Measurements from ENCODE around the gene TMOD1.
"Not testable (repeated sequence)": the region's sequence is repeated elsewhere in the genome, so short reads cannot be mapped to it uniquely, and the experiment has no call there.

TMOD1 gene

DNA sequence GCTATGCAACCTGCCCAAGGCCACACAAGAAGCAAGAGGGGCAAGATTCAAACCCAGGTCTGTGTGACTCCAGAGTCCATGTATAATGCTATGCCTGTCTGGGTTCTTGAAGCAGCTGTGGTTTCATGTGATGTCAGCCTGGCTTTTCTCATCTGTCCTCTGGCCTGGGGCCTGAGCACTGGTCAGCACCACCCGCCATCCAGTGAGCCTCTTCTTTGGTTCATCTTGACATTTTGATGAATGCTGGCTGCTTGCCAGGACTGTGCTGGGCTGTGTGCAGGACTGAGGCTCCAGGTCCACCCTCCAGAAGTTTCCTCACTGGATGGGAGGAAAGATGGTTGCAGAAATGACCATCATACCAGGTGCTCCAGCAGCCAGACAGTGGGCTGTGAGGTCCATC is 70.2 kb downstream of the TMOD1 start:
- DNase-seq = no peak

DNA sequence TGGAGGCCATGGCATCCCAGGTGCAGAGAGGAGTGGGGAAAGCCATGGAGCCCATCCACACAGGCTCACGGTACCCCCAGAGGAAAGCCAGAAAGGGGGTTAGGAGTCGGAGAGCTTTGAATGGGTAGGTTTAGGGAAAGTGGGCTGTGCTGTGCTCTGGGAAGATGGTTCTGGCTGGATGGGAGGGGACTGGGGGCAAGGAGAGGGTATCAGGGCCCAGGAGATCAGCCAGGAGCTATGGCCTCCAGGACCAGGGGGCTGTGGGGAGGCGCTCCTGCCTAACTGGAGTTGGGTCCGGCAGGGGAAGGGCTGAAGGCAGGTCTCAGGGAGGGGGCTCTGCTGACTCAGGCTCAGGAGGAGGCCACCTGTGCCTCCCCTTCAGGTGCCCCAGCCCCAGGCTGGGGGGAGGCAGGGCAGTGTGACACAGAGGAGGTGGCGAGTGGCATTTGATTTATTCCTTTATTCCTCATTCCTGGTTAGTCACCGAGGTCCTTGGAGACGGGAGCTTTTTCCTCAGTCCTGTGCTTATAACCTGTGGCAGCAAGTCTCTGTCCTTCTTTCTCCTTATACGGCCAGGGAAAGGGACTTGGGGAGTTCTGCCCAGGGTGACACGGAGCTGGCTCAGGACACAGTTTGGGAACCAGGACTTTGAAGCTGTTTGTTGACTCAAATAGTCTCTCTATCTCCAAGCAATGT is 70.9 kb downstream of the TMOD1 start:
- no peak for DNase-seq

DNA sequence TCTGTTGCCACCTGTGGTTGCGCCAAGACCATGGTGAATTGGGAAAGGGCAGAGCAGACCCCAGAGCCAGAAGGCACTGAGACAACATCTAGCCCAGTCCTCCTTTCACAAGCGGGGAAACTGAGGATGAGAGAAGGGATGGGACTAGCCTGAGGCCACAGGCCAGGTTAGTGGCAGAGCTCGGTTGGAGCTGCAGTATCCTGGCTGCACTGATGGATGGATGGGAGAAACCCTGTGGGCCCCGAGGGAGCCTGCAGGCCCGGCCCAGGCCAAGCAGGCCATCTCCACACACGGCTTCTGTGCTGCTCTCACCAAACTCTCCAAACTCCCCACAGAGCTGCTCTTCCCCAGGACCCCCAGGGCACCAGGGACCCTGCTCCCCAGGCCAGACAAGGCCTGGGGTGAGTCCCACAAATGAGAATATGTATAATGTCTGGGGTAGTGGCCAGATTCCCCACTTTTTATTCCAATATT is 71.5 kb downstream of the TMOD1 start:
- no peak for DNase-seq

DNA sequence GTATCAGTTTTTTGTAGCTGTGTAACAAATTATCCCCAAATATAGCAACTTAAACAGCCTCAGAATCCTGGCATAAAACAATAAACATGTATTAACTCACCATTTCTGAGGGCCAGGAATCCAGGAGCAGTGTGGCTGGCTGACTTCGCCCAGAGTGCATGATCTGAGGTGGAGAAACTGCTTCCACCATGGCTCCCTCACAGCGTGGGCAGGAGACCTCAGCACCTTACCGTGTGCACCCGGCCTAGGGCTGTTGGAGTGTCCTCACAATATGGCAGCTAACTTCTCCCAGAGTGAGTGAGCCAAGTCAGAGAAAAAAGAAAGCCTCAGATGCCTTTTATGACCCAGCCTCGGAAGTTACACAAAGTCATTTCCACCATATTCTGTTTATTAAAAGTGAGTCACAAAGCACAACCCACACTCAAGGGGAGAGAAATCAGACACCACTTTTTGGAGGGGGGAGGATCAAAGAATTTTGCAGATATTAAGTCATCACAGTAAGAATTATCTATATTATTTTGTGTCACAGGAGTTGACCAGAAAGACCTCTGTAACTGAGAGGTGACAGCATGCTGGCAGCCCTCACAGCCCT is 72.1 kb downstream of the TMOD1 start:
- DNase-seq = no peak

DNA sequence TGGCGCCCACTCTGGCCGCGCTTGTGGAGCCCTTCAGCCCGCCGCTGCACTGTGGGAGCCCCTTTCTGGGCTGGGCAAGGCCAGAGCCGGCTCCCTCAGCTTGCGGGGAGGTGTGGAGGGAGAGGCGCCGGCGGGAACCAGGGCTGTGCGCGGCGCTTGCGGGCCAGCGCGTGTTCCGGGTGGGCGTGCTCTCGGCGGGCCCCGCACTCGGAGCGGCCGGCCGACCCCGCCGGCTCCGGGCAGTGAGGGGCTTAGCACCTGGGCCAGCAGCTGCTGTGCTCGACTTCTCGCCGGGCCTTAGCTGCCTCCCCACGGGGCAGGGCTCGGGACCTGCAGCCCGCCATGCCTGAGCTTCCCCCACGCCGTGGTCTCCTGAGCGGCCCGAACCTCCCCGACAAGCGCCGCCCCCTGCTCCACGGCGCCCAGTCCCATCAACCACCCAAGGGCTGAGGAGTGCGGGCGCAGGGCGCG is 72.7 kb downstream of the TMOD1 start:
- not testable (repeated sequence) for DNase-seq

DNA sequence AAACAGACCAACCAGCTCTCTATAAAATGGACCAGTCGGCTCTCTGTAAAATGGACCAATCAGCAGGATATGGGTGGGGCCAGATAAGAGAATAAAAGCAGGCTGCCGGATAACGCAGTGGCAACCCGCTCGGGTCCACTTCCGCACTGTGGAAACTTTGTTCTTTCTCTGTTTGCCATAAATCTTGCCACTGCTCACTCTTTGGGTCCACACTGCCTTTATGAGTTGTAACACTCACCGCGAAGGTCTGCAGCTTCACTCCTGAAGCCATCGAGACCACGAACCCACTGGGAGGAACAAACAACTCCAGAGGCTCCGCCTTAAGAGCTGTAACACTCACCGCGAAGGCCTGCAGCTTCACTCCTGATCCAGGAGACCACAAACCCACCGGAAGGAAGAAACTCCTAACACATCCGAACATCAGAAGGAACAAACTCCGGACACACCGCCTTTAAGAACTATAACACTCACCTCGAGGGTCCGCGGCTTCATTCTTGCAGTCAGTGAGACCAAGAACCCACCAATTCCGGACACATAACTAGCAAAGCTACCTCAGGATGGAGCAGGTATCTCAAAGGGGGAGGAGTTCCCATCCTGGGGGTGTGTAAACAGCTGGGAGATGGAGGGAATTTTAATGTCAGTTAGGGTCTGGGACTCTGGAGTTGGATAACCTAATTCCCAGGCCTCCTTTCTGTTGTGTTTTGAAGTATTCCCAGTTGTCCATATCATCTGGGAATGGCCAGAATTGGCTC is 73.6 kb downstream of the TMOD1 start:
- DNase-seq = peak; percentile 24

DNA sequence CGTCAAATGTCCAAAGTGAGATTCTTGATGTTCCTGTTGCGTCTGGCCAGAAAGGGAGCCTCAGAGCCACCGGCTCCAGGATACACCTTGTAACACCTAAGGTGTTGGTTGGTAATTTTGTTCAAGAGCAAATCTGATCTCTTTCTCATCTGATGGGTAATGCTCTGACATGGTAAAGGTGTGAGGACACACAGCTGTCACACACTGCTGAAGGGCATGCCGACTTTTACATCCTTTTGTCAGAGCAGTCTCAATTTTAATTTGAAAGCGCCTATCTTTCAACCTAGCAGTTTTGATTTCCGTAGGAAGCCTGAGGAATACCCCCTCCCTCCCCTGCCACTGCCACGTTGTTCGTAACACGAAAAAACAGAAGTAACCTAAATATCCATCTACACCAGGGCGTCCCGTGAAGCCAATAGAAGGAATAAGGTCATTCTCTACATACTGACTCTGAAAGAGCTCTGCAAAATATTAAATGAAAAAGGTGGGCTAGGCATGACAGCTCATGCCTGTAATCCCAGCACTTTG is 74.3 kb downstream of the TMOD1 start:
- no peak for DNase-seq

DNA sequence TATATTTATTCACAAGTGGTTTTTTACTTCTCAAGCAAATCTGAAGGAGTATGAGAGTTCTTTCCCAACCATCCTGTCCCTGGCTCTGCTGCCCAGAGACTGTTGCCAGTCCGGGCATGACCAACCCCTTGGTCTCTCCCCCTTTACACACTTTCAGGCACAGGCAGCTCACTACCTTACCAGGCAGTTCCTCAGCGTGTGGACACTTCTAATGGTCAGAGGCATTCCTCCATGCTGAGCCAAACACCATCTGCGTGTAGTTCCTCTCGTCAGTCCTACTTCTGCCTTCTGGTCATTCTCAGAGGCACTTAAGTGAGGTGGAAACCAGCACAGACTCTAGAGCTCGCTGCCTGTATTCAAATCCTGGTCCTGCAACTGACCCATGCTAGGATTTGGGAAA is 75.6 kb downstream of the TMOD1 start:
- DNase-seq = no peak

DNA sequence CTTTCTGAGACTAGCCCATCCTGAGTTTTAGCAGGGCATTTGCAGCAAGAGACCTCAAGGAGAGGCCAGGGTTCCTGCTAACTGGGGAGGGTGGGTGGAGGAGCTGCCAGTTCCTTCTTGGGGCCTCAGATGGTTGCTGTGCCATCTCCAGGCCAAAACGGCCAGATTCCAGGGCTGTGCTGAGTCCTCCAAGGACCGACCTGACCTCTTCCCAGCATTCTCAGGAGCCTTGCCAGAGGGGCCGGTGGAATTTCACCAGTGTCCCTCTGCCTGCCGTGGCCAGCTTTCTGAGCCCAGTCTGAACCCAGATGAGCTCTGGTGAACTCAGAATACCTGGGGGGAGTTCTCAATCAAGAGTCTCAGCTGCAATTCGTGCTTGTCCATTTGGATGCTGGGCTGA is 77.4 kb downstream of the TMOD1 start:
- no peak for DNase-seq

DNA sequence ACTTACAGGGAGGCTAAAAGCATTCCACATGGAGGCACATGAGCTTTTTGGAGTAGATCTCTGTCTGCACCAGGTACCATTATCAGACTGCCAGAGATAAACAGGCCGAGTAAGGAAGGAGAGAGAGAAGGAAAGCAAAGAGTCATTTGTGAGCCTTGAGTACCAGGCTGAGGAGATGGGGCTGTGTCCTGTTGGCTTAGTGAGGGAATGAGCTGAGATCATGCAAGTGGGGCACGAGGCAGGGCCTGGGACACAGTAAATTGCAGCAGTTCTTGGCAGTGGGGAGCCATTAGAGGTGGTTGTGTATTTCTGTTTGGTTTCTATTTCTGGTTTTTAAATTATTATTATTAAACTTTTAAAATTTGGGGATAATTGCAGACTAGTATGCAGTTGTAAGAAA is 78.4 kb downstream of the TMOD1 start:
- DNase-seq = no peak

DNA sequence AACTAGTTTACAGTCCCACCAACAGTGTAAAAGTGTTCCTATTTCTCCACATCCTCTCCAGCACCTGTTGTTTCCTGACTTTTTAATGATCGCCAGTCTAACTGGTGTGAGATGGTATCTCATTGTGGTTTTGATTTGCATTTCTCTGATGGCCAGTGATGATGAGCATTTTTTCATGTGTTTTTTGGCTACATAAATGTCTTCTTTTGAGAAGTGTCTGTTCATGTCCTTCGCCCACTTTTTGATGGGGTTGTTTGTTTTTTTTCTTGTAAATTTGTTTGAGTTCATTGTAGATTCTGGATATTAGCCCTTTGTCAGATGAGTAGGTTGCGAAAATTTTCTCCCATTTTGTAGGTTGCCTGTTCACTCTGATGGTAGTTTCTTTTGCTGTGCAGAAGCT is 80.1 kb downstream of the TMOD1 start:
- not testable (repeated sequence) for DNase-seq

DNA sequence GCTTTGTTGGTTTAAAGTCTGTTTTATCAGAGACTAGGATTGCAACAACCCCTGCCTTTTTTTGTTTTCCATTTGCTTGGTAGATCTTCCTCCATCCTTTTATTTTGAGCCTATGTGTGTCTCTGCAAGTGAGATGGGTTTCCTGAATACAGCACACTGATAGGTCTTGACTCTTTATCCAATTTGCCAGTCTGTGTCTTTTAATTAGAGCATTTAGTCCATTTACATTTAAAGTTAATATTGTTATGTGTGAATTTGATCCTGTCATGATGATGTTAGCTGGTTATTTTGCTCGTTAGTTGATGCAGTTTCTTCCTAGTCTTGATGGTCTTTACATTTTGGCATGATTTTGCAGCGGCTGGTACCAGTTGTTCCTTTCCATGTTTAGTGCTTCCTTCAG is 83.3 kb downstream of the TMOD1 start:
- not testable (repeated sequence) for DNase-seq

DNA sequence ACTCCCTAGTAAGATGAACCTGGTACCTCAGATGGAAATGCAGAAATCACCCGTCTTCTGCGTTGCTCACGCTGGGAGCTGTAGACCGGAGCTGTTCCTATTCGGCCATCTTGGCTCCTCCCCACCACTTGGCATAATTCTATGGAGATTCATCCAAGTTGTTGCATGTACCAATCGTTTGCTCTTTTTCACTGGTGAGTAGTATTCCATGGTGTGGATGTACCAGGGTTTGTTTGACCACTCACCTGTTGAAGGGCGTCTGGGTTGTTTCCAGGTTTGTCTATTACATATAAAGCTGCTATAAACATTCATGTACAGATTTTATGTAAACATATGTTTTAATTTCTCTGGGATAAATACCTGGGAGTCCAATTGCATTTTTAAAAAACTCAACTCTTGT is 85.4 kb downstream of the TMOD1 start:
- not testable (repeated sequence) for DNase-seq

DNA sequence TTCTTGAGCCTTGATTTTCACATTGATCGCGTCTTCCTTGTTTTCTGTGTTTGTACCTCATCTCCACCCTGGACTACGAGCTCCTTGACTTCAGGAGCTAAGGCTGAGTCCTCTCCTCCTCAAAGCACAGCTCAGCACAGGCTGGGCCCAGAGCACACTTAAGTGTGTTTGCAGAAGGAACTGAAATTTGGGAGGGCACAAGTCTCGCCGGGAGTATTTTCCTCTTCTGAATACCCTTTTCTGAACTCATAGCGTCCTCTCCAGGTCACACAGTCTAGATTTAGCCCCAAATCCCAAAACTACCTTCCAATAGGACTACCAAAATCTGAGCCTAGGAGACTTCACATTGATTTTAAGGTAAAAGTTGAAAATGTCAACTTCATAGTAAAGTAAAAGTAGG is 90.1 kb downstream of the TMOD1 start:
- DNase-seq = no peak

DNA sequence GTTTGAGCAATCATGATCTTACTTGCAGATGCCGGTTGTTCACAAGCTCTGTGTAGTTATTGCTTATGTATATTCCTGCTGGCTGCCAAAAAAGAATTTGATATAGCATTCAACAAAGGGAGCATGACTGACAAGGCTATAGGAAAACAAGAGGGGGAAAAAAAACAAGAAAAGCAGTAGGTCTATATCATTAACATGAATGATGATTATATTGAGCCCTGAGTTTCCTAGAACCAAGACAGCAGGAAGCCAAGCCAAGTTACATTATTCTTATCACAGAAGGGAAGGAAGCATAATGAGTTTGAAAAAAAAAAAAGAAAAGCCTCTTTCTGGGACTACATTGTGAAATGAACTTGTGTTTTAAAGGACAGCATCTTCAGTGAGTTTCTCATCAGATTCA is 90.7 kb downstream of the TMOD1 start:
- DNase-seq = no peak

DNA sequence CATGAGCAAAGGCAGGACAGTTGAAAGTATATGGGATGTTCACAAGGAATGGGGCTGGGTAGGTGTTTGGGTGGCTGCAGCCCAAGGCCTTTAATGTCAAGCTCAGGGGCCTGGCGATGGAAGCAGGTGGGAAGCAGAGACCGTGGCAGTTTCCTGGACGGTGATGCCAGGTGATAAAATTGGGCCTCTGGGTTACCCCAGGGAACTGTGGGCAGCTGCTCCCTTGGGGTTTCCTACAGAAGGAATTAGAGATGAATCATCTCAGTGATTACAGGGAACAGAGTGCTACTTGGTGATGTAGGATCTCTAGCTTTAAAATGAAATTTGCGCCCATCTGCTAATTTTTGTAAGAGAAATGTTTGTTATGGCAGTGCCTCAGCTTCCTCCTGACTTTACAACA is 92.5 kb downstream of the TMOD1 start:
- no peak for DNase-seq

DNA sequence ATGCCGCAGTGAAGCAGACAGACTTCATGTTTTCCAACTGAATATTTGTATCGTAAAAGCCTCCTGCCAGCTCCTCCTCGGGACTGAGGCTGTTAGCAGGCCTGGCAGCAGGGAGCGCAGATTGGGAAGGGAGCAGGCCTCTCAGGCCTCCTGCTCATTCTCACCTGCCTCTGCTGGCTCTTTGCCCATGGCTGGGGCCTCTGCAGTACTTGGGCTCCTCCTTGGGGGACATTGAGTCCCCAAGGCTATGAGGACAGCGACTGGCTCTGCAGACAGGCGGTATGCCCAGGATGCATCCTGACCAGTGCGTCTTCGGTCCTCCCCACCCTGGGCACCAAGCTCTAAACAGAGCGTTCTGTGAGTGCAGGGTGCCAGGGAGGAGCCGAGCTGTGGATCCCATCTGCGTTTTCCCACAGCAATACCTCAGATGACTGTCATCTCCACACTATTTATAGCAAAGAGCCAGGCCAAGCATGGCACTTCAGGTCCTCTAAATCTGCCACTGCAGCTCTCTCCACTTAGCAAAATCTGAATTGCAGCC is 93.0 kb downstream of the TMOD1 start:
- no peak for DNase-seq

DNA sequence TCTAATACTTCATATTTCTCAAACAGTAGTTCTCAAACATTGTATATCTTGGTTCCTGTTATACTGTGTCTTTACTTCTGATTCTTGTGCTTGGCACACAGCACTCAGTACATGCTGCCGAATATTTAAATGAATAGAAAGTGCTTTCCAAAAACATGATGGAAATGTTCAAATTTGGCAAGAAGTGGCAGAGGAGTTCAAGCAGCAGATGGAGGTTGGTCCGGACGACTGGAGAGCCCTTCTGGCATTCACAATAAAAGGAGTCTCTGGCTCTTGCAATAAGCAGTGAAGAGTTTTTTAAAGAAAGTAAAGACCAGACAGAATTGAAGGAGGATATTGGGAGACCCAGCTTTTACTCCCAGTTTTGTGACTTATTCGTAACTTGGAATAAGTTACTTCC is 95.4 kb downstream of the TMOD1 start:
- no peak for DNase-seq

DNA sequence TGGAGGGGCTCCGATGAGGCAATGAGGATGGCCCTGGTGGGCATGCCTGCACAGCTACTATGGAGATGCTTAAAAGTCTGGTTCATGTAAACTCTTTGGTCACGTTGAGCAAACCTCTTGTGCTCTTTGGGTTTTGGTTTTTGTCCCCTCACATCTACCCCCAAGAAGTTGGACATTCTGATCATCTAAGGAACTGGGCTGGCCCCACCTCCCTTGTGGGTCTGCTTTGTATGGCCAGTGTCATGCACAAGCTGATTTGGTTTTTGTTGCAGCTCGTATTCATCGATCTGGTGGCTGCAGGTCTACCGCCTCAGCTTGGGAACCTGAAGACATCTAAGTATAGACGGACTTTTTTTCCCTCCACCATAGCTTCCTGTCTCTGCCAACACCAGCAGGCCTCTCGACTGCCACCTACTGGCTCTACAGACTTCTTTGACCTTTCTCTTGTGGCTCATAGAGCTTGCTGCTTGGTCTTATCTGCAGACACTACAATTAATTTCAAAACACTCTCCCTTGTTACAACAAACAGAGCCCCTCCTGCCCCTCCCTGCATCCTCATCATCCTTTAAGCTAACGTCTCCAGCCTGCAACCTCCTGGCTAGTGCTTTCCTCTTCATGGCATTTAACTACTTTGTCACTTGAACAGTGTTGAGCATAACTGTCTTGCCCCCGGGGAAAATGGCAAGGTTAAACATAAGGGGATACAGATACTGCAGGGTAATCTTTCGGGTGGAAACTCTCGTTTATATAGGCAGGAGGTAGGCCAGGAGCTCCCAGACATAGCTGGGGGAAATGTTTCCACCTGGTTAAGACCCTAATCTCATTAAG is 97.2 kb downstream of the TMOD1 start:
- peak; percentile 62 for DNase-seq

DNA sequence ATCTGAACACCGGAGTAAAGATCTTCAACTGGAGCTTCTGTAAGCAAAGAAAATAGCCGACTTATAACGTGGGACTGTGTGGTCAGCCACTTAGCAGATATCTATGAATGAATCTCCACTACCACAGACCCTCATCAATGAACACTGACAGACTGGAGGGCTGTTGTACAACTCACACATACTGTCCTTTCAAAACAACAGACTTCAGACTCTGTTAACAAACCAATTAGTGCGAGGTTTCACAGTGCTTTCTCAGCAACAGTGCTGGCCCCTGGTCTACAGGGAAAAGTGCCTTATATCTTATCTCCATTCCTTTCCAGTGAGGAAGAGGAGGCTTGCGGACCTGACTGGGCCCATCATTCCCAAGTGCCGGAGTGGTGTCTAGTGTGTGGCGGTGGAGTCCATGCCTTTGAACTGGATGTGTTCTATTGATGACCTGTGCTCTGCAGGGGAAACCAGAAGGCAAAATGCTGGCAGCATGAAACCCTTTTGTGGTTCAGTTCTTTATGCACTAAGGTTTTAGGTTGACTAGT is 97.9 kb downstream of the TMOD1 start:
- DNase-seq = no peak

DNA sequence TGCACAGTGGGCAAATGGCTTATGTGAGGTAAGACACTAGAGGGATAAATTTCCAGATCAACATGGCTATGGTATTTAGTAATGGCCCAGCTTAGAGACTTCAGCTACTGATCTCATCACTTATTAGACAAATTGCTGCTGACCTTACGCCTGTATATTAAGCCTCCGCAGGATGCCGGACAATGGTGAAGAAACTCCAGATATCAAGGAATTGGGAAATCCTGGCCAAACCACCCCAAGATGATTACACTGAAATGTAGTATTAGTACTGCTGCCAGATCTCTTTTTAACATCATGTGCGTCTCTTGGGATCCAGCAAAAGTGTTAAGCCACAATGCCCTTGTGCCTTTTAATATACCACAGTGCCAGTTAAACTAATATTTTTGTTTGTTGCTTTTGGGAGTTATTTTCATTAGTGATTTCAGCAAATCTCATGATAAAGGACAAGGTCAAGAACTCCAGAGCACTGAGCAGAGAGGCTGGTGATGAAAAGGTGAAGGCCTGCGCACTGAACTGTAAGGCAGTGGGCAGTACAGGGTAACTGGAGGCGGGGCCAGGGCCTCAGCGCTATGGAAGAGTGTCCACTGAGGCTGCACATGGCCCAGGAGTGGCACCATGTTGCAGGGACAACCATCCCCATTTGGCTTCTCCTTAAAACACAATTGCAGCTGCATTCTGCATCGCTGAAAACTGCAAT is 99.2 kb downstream of the TMOD1 start:
- no peak for DNase-seq
